B cell (primary cell): ENCODE data around the gene CCNI2. TPM values are rescaled to one million over a fixed set of nuclear protein-coding genes. Genes with fewer than 3 reads are reported as not detected.

Source experiments
- ATAC-seq: fragments of 200-7000 bp; cut with Tn5 transposase; one replicate; pipeline ENCODE4 v1.10.0; 2021; ENCODE audit warnings: low read depth, mild to moderate bottlenecking, moderate number of reproducible peaks, moderate library complexity
- CTCF ChIA-PET: fragments of 350-600 bp; sonication (Branson Sonifier 250); formaldehyde crosslinking; loops from one replicate; lab custom pipeline; 2021; ENCODE audit warnings: antibody characterized with exemption, inconsistent platforms; lab: Charles Lee
- POLR2A ChIA-PET: fragments of 350-600 bp; sonication (Branson Sonifier 250); formaldehyde crosslinking; loops from one replicate; lab custom pipeline; 2021; ENCODE audit warnings: antibody characterized with exemption; lab: Charles Lee
- DNase-seq: peaks from one replicate; pipeline ENCODE4 v3.0.0; 2013
- H2AFZ ChIP-seq: 2 replicates; pipeline ENCODE4 v1.6.1; 2012; ENCODE audit warnings: mild to moderate bottlenecking, low read depth, low read length; ENCODE audit not compliant: insufficient read depth, poor library complexity, severe bottlenecking
- H3K27ac ChIP-seq, 2 donors: 1 replicate in 1 of 2; 2 replicates in 1 of 2; pipeline ENCODE4 v1.5.1; 2012 to 2013; ENCODE audit warnings: low read length in 2 of 2, mild to moderate bottlenecking in 2 of 2, moderate library complexity in 1 of 2
- H3K27me3 ChIP-seq, 4 experiments: fragments of 200-600 bp in 1 of 4; sonication (generic) in 1 of 4; replicated peaks in 1 of 4; 1 replicate in 2 of 4; 2 replicates in 2 of 4; pipeline versions ENCODE4 v1.6.1 to v1.7.0; 2013 to 2016; ENCODE audit warnings: low read length in 3 of 4, mild to moderate bottlenecking in 2 of 4, mixed read lengths in 1 of 4, moderate library complexity in 1 of 4; ENCODE audit not compliant: insufficient read depth in 4 of 4, control insufficient read depth in 3 of 4; ENCODE audit errors: control extremely low read depth in 1 of 4
- H3K36me3 ChIP-seq, 2 experiments: replicated peaks in 1 of 2; 1 replicate in 1 of 2; 2 replicates in 1 of 2; pipeline versions ENCODE4 v1.6.1 to v1.7.1; 2013; ENCODE audit warnings: low read length in 1 of 2; ENCODE audit not compliant: insufficient read depth in 2 of 2, control insufficient read depth in 1 of 2; ENCODE audit errors: control extremely low read depth in 1 of 2, extremely low read depth in 1 of 2
- H3K4me1 ChIP-seq, 2 donors: fragments of 200-600 bp in 1 of 2; sonication (generic) in 1 of 2; 1 replicate in 1 of 2; 2 replicates in 1 of 2; pipeline versions ENCODE4 v1.5.1 to v1.6.1; 2013 to 2017; ENCODE audit warnings: low read length in 2 of 2; ENCODE audit not compliant: control insufficient read depth in 2 of 2, insufficient read depth in 2 of 2
- H3K4me2 ChIP-seq: replicated peaks from 2 replicates; pipeline ENCODE3; 2012; ENCODE audit warnings: mild to moderate bottlenecking, low read depth, low read length; ENCODE audit not compliant: poor library complexity, severe bottlenecking
- H3K4me3 ChIP-seq, 5 experiments: fragments of 200-600 bp in 1 of 5; sonication (generic) in 1 of 5; 1 replicate in 3 of 5; 2 replicates in 2 of 5; pipeline versions ENCODE4 v1.5.1 to v1.7.0; 2011 to 2016; ENCODE audit warnings: low read length in 4 of 5, mild to moderate bottlenecking in 4 of 5, low read depth in 2 of 5, control low read depth in 1 of 5, moderate library complexity in 1 of 5; ENCODE audit not compliant: insufficient read depth in 1 of 5; ENCODE audit errors: control extremely low read depth in 1 of 5, extremely low read depth in 1 of 5
- H3K79me2 ChIP-seq: fragments of 200-600 bp; sonication (generic); one replicate; pipeline ENCODE4 v1.6.0; 2016; ENCODE audit warnings: low read length; ENCODE audit not compliant: control insufficient read depth, insufficient read depth
- H3K9ac ChIP-seq: fragments of 200-600 bp; sonication (generic); 2 replicates; pipeline ENCODE4 v1.6.1; 2017; ENCODE audit warnings: mild to moderate bottlenecking, low read length, moderate library complexity
- H3K9me3 ChIP-seq, 3 donors: one replicate each; pipeline versions ENCODE4 v1.6.1 to v1.7.1; 2013; ENCODE audit warnings: low read length in 2 of 3; ENCODE audit not compliant: control insufficient read depth in 2 of 3, insufficient read depth in 1 of 3; ENCODE audit errors: control extremely low read depth in 1 of 3
- H4K20me1 ChIP-seq: 2 replicates; pipeline ENCODE4 v1.6.0; 2012; ENCODE audit warnings: mild to moderate bottlenecking, low read length; ENCODE audit not compliant: insufficient read depth, control insufficient read depth, poor library complexity, severe bottlenecking
- H3K27ac Mint-ChIP-seq: one replicate; pipeline ENCODE4 v1.8.0; 2021; ENCODE audit warnings: mixed read lengths
- H3K27me3 Mint-ChIP-seq: one replicate; pipeline ENCODE4 v1.8.0; 2021; ENCODE audit warnings: mixed read lengths
- H3K4me1 Mint-ChIP-seq: one replicate; pipeline ENCODE4 v1.8.0; 2021; ENCODE audit warnings: mixed read lengths
- H3K4me3 Mint-ChIP-seq: one replicate; pipeline ENCODE4 v1.8.0; 2021; ENCODE audit warnings: mixed read lengths
- H3K9me3 Mint-ChIP-seq: one replicate; pipeline ENCODE4 v1.8.0; 2022; ENCODE audit warnings: mixed read lengths; ENCODE audit not compliant: insufficient read depth
- CTCF ChIP-seq: fragments of 200-600 bp; IDR thresholded peaks from one replicate; pipeline ENCODE4 v1.8.0; 2022; ENCODE audit warnings: antibody characterized with exemption, mild to moderate bottlenecking
- EZH2 ChIP-seq: IDR thresholded peaks from 2 replicates; pipeline ENCODE4 v1.6.1; 2012; ENCODE audit warnings: borderline replicate concordance, low read depth, mild to moderate bottlenecking, moderate library complexity, low read length; ENCODE audit not compliant: insufficient read depth, poor library complexity, severe bottlenecking
- WGBS: methylation state at CpG from one replicate; pipeline ENCODE4 v1.1.5; 2013; ENCODE audit warnings: missing lambda C conversion rate; ENCODE audit not compliant: insufficient coverage; 5-methylcytosine and 5-hydroxymethylcytosine counted together
- intact Hi-C: fragments of 100-400 bp; cut with micrococcal nuclease; formaldehyde crosslinking; loops from one replicate; pipeline ENCODE4 v1.10.0; 2022
- polyA plus RNA-seq: library from polyadenylated mRNA; depleted of rRNA; stranded (reverse); fragments of >200 nt; gene quantifications from 2 replicates; pipeline ENCODE4 v1.2.3, GENCODE V29; 2012
- total RNA-seq, 2 donors: library from RNA; stranded (reverse); fragments of 120-200 nt in 1 of 2; gene quantifications; 1 replicate in 1 of 2; 2 replicates in 1 of 2; pipeline versions ENCODE4 v1.2.3 to v1.2.4, GENCODE V29; 2013 to 2022

CCNI2 gene
- total and polyA plus RNA-seq, 2 donors (not counting 1 experiment from before 2014, with no cell fraction given), result 0.39 to 2.0 TPM

GRCh38 chr5:132729896-132730295 lies 17.3 kb upstream of the CCNI2 start:
- no peaks in the 10 kb centered on the region for H3K27me3 Mint-ChIP-seq
- Histone ChIP-seq H3K9ac (no peak overlapping the region), H3K36me3 (peaks cover 0 to 2% of the 10 kb centered on the region in 2 experiments), H3K4me3 (no peak overlapping the region), H3K27me3 (no peaks in the 10 kb centered on the region), H3K27ac (no peak overlapping the region), H3K9me3 (no peaks in the 10 kb centered on the region), H4K20me1 (no peaks in the 10 kb centered on the region), H2AFZ (no peak overlapping the region), H3K79me2 (no peaks in the 10 kb centered on the region), H3K4me2 (no peak overlapping the region), H3K4me1 (no peaks in the 10 kb centered on the region)
- H3K27ac Mint-ChIP-seq, result no peak overlapping the region
- no peaks in the 10 kb centered on the region for H3K4me1 Mint-ChIP-seq
- ChIA-PET CTCF (interaction anchor here (1.9 kb wide), 1 partner anchor 13 kb away, joined by 4 read pairs; no protein-coding TSS in a partner anchor), POLR2A (interaction anchor here (0.5 kb wide), 1 partner anchor 97 kb away, joined by 3 read pairs; no protein-coding TSS in a partner anchor)
- TF ChIP-seq EZH2, result no peak
- TF ChIP-seq CTCF, result no peak
- no peak overlapping the region for H3K4me3 Mint-ChIP-seq
- intact Hi-C loops, result no loop called here
- no peak for DNase-seq
- ATAC-seq, result no peak
- WGBS, result 98% methylated on average over 8 of the region's 10 CpGs
- no peaks in the 10 kb centered on the region for H3K9me3 Mint-ChIP-seq

GRCh38 chr5:132733499-132734148 lies 13.6 kb upstream of the CCNI2 start:
- ChIA-PET CTCF (no interaction called here), POLR2A (no interaction called here)
- DNase-seq, result no peak
- H2AFZ ChIP-seq, result no peak overlapping the region
- no peak overlapping the region for H3K4me2 ChIP-seq
- no peak overlapping the region for H3K27ac Mint-ChIP-seq
- no peak for ATAC-seq
- peaks cover 17% of the 10 kb centered on the region for H3K79me2 ChIP-seq
- peaks cover 11 to 13% of the 10 kb centered on the region in 2 donors for H3K4me1 ChIP-seq
- H3K9ac ChIP-seq, result no peak overlapping the region
- H3K9me3 ChIP-seq, result no peaks in the 10 kb centered on the region
- no peak overlapping the region for H3K4me3 Mint-ChIP-seq
- H3K4me1 Mint-ChIP-seq, result peaks cover 22% of the 10 kb centered on the region
- peaks cover 0 to 2% of the 10 kb centered on the region in 2 experiments for H3K36me3 ChIP-seq
- H4K20me1 ChIP-seq, result no peaks in the 10 kb centered on the region
- no peak for TF ChIP-seq EZH2
- no peak for TF ChIP-seq CTCF
- no peaks in the 10 kb centered on the region for H3K9me3 Mint-ChIP-seq
- no peak overlapping the region for H3K27ac ChIP-seq
- intact Hi-C loops, result no loop called here
- H3K4me3 ChIP-seq, result no peak overlapping the region
- H3K27me3 Mint-ChIP-seq, result no peaks in the 10 kb centered on the region
- no peaks in the 10 kb centered on the region for H3K27me3 ChIP-seq
- 100% methylated on average over 1 of the region's 2 CpGs for WGBS
